ENCODE results near the gene SIAH3.

DNA sequence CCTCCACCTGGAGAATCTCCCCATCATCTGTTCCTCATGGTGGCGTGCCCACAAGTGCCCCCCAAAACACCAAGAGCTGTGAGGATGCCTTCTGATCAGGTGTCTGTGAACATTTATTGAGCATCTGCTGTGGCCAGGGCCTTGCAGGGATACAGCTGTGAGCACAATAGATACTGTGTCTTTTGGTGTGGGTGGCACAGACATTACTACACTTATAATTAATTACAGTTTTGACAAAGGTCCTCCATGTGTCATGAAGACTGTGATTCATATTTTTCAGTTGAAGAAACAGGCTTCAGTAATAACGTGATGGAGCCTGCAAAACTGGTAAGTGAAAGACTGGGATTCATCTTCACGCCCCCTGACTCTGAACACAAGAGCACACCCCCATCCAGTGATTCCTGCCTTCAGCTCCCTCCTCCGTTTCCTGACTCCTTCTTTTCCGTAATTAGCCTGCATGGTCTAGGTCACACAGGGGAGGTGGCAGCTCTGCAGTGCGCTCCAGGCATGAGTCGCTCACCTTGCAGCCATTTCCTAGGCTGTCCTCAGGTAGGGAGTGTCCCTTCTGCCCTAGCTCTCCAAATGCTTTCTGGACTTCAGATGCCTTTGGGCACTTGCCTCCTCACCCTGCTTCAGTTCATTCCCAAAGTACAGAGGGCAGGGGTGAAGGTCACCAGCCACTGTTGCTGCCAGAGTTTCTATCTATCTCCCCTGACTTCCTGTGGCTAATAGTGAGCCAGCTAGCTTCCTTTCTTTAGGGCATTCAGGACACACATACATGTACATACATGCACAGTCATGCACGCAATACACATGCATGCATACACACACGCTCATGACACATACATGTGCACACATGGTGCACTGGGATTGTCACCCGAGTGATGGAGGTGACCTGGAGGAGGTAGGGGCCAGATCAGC is 66.5 kb downstream of the SIAH3 start:
- no peak for TF ChIP-seq CTCF (IDR thresholded peaks at IDR 0.05; ENCODE audit: low read length)
- TF ChIP-seq EZH2 (optimal IDR thresholded peaks at IDR 0.05; ENCODE audit: low read depth, low read length), result no peak
